Central memory CD4-positive, alpha-beta T cell (primary cell): Measurements from ENCODE around the gene CRMP1.
"Not testable (repeated sequence)": the region's sequence is repeated elsewhere in the genome, so short reads cannot be mapped to it uniquely, and the experiment has no call there.

Experiments
- DNase-seq: peaks from one replicate; pipeline ENCODE4 v3.0.0; 2022

CRMP1 gene

DNA sequence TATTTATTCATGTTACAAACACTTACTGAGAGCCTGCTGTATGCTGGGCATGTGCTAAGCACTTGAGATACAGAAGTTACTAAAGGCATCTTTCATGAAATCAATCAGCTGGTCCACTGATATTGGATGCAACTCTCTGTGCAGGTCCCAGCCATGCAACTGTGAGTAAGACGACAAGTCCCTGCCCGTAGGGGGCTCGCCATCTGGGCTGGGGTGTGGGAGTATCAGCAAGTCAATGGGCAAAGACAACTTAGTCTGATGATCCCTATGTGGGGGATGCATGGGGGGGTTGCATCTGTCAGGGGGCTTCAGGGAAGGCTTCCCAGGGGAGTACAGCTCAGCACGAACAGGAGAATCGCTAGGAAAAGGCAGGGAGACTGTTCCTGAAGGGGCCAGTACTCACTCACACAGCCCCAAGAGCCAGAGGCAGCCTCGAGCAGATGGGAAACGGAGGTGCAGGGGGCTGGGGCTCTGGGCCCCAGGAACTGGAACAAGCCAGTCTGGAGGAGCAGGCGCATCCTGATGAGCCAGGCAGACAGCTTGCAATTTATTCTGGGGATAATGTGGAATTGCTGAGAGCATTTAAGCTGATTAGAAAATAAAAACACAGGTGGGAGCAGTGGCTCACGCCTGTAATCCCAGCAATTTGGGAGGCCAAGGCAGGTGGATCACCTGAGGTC is 40.2 kb downstream of the CRMP1 start:
- DNase-seq: no peak

DNA sequence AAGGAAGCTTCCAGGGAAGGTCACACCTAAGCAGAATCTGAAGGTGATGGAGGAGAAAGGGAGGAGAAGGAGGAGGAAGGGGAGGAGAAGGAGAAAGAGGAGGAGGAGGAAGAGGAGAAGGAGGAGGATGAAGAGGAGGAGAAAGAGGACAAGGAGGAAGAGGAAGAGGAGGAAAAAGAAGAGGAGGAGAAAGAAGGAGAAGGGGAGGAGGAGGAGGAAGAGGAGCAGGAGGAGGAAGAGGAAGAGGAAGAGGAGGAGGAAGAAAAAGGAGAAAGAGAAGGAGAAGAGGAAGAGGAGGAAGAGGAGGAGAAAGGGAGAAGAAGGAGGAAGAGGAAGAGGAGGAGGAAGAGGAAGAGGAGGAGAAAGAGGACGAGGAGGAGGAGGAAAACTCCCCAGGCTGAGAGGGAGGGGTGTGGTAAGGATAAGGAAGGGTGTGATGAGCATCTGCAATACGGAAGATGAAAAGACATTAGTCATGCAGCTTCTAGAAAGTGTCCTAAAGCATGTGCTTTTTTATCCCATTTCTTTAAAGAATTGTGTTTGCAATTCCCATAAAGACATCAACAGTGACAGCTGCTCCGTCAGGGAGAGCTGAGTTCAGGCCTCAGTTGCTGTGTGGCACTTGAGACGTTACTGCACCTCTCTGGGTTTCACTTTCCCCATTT is 41.1 kb downstream of the CRMP1 start:
- no peak for DNase-seq

DNA sequence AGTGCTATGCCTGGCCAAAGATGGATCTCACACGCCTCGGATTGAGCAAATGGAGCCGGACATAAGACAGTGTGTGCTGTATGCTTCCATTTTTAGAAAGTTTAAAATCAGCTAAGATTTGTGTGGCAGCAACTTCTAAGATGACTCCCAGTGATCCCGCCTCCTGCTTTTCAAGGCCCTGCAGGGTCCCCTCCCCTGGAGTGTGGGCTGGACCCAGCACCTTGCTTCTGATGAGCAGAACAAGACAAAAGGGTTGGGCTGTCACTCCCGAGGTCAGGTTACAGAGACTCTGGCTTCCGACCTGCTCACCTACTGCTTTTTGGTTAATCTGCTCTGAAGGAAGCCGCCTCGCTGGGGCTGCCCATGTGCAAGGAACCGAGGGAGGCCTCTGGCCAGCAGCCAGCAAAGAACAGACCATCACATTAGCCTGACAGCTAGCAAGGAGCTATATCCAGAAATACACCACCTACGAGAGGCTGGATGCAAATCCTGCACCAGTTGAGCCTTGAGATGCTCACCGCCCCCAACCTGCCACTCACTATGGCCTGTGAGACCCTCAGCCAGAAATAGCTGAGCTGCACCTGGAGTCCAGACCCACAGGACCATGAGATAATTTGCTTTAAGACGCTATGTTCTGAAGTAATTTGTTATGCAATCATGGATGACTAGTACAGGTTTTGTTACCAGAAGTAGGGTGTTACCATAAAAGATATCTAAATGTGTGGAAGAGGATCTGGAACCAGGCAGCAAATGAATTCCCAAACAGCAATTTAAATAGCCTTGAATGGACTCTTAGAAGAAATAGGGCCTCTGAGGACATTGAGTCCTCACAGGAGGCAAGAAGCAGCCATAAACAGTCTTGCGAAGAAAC is 47.6 kb downstream of the CRMP1 start:
- DNase-seq: no peak

DNA sequence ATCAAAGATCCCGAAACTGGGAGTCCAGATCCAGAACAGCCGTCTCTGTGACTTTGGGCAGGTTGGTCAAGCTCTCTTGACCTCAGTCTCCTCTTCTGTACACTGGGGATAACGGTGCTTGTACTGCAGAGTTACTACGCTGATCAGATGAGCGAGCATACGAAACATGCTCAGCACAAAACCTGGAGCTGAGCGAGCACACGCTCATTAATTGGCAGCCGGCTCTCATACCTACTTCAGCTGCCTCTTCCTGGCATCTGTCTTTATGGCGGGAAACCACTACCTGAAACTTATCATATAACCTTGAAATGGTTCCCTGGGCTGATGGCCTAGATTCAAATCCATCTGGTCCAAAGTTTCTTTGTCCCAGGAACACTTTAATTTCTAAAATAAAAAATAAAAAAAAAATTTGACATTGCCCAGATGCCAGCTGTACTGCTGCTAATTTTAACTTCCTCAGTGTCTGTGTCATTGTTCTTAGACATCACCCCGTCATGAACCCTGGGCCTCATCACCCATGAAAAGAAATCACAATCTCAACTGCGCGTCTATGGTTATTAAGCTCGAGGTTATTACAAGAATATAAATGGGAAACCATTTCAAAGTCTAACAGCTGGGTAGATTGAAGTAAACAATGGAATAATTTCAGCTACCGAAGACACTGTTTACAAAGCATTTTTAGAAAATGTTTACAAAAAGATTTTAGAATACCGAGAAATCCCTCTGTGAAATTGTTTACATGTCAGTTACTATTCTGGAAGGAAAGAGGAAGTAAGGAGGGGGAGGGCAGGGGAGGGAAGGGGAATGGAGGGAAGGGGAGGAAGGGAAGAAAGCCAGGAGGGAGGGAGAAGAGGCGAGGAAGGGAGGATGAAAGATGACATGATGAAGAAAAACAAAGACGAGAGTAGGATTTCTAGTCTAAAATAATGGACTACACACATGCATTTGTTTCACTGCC is 49.0 kb downstream of the CRMP1 start:
- no peak for DNase-seq

DNA sequence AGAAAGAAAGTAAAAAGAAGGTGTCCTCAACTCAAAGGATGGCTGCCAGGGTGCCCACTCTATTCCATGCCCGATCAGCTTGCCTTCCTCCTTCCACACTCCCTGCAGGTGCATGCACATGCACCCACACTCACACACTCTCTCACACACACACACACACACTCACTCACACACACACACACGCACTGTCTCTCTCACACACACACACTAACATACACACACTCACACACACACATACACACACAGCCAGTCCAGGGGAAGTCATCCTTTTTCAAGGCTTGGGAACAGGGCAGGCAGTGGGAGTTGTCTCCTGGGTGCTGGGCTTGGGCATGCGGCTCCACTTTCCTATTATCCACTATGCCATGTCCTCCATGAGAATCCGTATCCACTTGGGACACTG is 50.4 kb downstream of the CRMP1 start:
- no peak for DNase-seq

DNA sequence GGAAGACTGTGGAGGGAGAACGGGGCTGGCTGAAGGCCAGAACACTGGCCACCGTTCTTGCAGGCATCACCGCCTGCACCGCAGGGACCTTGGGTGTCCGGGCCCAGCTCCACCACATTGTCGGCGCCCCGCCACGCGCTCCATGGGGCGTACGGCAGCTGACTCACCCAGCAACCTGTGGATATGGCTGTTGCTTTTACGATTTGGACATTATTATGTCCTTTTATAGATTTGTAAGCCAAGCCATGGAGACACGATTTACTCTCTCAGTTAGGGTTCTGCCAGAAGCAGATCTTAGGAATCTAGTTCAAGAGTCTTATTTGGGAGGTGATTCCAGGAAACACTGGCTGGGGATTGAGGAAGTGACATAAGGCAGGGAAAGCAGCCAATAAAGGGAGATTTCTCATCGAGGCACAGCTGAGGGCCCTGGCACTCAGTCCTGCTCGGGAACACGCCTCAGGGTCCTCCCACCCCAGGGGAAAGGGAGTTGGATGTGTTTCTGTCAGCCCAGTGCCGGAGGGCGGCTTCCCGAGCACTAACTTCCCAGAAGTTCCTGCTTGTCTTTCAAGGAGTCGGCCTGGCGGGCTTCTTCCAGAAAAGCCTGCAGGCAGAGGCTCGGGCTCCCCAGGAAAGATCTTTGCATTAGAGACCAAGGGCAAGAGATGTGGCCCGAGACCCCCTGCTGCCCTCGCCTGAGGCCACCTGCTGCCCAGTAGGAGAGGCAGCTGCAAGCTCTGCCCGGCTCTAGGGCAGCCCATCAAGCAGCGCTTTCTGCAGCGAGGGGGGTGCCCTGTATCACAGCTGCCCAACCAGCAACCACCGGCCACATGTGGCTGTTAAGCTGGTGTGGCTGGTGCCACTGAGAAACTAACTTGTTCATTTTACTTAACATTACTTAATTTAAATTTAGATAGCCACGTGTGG is 52.9 kb downstream of the CRMP1 start:
- DNase-seq: no peak

DNA sequence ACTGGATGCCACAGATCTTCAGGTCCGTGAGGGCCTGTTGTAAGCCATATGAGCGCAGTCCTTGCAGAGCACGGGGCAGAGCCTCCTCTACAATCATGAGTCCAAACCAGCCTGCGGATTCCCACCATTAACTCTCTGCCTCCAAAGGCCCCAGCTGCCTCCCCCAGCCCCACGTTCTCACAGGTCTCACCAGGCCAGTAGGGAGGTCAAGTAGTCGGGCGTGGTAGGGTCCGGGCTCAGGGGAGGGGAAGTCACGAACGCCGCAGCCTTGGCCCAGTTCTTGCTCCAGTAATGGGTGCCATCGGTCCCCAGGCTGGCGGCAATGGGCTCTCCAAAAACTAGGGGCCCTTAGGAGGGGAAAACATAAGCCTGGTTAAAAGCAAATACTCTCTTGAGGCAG is 53.6 kb downstream of the CRMP1 start:
- no peak for DNase-seq

DNA sequence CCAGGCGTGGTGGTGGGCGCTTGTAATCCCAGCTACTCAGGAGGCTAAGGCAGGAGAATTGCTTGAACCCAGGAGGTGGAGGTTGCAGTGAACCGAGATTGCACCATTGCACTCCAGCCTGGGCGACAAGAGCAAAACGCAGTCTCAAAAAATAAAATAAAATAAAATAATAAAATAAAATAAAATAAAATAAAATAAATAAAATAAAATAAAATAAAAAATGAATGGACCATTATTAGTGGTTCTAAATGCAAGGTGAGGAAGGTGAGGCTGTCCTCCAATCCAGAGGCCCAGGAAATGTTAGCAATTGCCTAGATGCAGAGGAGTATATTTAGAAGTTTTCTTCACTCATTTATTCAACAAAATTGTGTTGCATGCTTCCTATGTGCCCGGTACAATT is 55.4 kb downstream of the CRMP1 start:
- not testable (repeated sequence) for DNase-seq

DNA sequence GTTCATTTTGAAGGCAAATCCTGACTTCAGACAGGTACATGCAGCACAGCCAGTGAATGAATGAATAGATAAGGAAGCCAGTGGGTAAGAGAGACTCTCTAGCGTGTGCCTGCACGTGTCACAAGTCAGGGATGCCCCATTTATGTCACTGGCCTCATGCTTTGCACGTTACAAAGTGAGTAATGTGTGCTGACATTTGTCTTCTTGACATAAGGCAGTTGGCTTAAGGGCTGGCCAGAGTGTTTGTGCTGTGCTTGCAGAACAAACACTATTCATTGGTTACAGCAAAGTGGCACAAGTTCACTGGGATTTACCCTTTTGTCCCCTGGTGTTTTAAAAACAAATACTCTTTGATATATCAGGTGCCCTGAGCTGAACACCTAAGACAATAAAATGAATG is 55.9 kb downstream of the CRMP1 start:
- DNase-seq: no peak

DNA sequence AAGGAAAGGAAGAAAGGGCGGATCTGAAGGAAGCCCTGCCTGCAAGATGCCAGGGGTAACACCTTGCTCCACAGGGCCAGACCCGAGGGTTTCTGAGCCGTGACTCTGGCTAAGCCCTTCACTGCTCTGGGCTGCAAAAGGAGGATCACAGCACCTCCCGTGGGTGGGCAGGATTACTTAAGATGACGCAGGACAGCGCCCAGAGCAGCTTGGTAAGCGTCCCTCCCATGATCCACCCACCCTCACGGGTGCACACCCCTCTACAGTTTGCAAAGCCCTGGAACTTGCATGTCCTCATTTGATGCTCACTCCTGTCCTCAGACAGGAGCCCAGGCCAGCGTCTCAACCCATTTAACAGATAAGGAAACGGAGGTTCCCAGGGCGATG is 64.9 kb downstream of the CRMP1 start:
- DNase-seq: no peak

DNA sequence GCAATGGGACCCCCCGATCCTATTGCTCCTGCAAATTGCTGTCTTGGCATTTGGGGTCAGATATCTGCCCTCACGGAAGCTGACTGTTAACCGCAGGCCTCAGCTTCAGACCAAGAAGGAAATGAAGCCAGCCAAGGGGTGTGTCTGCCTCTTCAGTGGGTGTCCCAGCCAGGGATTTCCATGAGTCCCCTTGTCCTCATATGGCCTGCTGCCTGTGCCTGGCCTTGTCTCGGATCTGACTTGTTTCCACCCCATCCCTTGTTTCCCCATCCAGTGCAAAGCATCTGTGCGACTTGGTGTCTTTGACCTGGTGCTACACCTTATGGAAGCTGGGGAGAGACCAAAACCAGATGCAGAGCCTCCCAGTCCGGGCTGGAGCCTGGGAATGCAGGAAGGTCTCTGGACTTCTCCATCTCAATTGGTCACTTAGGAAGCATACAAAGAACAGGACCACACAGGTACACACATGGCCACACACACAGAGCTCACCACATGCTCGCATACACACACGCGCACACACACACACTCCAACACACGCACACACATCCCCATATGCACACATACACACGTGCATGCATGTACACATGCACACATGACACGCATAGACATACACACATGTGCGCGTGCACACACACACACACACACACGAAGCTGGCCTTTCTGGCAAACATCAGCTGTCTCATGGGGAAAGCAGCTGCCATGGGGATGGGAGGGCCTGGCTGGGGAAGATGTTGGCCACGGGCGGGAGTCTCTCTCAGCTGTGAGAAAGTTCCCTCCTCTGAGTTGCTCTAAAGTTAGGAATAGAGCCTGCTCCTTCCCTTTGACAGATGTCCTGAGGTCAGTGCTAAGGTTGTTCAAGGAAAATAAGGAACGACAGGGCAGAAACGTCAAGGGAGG is 65.5 kb downstream of the CRMP1 start:
- no peak for DNase-seq

DNA sequence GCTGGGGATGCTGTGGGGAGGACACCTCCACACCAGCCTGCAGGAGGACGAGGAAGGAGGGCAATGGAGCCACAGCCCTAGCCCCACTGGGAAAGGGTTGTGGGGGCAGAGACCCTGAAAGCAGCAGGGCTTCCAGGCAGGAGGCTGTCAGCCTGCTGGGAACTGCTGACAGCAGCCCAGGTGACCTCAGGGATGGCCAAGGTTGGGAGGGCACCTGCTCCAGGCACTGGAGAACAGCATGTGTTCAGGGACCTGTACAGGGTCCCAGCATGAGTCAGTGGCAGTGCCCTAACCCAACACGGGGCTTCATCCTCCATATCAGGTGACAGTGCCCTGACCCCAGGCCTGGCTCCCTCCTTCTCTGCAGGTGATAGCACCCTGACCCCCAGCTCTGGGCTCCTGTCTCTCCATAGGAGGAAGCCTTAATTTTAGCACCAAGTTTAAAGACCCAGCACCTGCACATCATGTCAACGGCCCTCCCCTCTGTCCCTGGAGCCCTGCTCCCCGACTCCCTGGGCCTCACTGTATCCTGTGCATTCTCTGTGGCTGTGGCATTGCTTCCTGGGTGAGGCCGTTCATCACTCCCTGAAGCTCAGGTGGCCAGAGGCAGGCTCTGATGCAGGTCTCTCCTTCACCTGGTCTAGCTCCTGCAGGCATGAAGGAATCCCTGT is 66.3 kb downstream of the CRMP1 start:
- DNase-seq: no peak

DNA sequence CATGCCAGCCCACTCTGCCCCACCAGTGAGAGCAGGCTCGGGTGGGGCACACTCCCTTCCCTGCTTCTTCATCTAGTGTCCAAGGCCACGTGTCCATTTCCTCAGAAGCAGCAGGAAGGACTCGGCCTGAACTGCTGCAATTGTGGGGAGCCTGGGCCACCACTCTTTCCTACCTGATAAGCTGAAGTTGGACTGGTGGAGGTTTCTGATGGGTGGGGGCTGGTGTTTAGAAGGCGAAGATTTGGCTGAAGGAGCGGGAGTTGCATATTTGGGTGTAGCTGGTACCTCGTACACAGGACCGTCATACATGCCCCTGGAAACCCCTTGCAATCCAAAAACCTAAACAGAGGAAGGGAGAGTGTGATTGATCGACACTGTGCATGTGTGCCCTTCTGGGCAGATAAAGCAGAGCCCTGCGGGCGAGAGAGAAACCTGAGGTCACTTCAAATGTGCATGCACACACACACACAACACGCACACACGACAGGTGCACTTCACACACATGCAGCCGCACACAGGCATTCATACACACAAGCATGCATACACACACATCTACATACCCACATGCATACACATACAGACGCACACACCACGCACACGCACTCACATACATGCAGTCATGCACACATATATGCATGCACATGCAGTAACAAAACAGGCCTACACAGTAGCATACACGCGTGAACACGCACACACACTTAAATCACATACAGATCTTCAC is 67.4 kb downstream of the CRMP1 start:
- no peak for DNase-seq

DNA sequence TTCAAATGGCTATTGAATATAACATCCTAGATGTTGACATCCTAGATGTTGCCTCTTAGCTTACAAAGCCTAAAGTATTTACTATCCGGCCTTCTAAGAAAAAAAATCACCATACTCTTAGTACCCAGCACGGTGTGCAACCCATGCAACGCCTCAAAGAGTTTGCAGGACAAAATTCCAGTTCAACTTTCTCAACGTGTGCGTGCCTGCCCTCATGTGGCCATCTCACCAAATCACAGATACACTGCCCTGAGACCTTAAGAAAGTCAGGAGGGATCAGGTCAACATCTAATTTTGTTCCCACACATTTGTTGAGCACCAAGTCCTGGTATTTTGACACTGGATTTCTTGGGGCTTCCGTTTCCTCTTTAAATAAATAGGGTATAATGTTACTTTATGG is 68.3 kb downstream of the CRMP1 start:
- DNase-seq: no peak

DNA sequence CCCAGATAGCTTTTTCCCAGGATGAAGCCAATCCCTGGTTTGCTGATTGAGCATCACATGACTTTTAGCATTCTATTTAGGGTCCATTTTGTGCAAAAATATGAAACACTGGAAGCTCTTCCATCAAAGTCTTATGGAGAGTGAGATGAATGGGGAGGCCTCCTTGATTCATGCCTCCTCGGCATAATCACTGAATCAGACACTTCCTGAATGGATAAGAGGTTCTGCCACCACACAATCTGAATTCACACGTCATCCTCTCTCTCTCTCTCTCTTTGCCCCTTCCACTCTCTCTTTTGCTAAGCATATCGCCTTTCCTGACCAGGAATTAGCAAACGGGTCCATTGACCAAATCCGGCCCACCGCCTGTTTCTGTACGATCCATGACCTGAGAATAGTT is 68.7 kb downstream of the CRMP1 start:
- DNase-seq: no peak

DNA sequence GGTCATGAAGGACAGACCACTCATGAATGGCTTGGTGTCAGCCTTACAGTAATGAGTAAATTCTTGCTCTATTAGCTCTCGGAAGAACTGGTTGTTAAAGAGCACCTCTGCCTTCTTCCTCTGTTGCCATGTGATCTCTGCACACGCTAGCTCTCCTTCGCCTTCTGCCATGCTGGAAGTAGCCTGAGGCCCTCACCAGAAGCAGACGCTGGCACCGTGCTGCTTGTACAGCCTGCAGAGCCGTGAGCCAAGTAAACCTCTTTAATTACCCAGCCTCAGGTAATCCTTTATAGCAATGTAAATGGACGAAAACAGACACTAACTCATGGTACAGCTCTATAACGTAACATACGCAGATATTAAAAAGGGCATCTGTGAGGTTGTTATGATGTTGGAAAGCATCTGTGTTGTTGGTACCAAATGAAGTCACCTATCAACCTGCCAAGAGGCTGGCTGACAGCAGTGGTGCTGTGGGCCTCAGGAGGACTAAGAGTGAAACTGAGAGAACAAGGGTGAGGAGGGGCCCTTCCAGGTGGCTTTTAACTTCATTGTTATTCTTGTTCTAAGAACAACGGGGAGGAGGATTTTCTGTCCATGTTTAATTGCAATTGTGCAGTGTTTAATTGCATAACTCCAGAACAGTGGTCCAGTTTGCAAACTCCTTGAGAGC is 69.2 kb downstream of the CRMP1 start:
- DNase-seq: no peak

DNA sequence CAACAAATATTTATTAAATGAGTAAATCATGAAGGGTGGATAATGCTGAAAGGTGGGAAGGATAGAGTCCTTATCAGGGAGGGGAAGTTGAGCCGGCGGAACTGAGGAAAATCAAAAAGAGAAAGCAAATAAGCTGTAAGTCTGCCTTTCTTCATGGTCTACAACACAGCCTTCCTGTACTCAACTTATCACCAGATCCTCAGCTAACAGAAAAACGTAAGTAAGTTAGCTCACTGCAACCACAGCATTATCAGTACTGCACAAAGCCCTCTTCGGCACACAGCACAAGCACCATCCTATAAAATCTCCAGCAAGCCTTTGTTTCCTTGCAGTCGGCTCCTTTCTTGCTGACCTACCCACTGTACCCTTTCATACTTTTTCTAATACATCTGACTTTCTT is 70.3 kb downstream of the CRMP1 start:
- DNase-seq: no peak

DNA sequence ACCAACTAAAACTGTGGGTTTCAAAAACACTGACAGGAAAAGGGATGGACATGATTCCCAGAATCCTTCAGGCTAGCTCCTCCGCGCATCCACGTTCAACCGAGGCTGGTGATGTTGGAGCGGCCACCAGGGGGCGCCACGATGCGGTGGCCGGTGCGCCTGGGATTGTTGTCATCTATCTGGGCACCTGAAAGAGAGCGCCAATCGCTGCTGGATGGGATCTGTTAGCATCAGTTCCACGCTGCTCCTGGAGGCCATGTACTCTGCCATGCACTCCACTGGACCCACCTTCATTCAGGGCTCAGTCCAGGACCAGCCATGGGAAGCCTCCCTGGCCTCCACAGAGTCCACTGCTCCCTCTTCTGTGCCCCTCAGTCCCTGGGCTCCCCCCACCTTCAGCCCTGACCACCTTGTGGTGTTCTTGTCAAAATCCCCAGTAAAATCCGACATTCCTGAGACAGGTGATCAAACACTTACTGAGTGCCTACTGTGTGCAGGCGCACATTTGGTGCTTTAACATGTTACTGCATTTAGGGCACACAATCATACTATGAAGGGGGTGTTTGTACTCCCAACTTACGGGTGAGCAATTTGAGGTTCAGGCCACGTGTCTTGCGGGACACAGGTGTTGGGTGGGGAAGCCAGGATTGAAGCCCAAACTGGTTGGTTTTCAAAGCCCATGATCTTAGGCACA is 71.1 kb downstream of the CRMP1 start:
- no peak for DNase-seq
